Heart left ventricle (tissue), 16 donors: ENCODE measurements around the gene RFT1. TPM values are rescaled to one million over a fixed set of nuclear protein-coding genes. Genes with fewer than 3 reads are reported as not detected.

Source experiments
- ATAC-seq, 4 donors: fragments of 200-7000 bp; cut with Tn5 transposase; one replicate each; pipeline ENCODE4 v1.9.1; 2020 to 2022; ENCODE audit warnings: moderate library complexity in 4 of 4, mild to moderate bottlenecking in 3 of 4, moderate number of reproducible peaks in 1 of 4
- DNase-seq, 5 donors: peaks; one replicate each; pipeline ENCODE4 v3.0.0-alpha.2; 2020
- H3K27ac ChIP-seq, 12 donors: fragments of 200-600 bp; sonication (generic) in 4 of 12; one replicate each; pipeline versions ENCODE4 v1.5.0 to v1.8.0; 2016 to 2022; ENCODE audit warnings: mild to moderate bottlenecking in 2 of 12
- H3K27me3 ChIP-seq, 9 donors: fragments of 200-600 bp; sonication (generic) in 2 of 9; one replicate each; pipeline versions ENCODE4 v1.5.1 to v1.8.0; 2016 to 2022; ENCODE audit warnings: mild to moderate bottlenecking in 3 of 9
- H3K36me3 ChIP-seq, 9 donors: fragments of 200-600 bp; sonication (generic) in 2 of 9; one replicate each; pipeline versions ENCODE4 v1.5.0 to v1.8.0; 2018 to 2022; ENCODE audit warnings: mild to moderate bottlenecking in 2 of 9
- H3K4me1 ChIP-seq, 12 donors: fragments of 200-600 bp; sonication (generic) in 4 of 12; one replicate each; pipeline versions ENCODE4 v1.5.0 to v1.8.0; 2016 to 2022; ENCODE audit warnings: mild to moderate bottlenecking in 3 of 12
- H3K4me3 ChIP-seq, 12 donors: fragments of 200-600 bp; sonication (generic) in 4 of 12; one replicate each; pipeline versions ENCODE4 v1.5.0 to v1.8.0; 2017 to 2022; ENCODE audit warnings: mild to moderate bottlenecking in 9 of 12, moderate library complexity in 4 of 12
- H3K9me3 ChIP-seq, 12 donors: fragments of 200-600 bp; sonication (generic) in 4 of 12; one replicate each; pipeline versions ENCODE4 v1.5.0 to v1.8.0; 2016 to 2022; ENCODE audit warnings: mild to moderate bottlenecking in 1 of 12
- POLR2A ChIP-seq, 2 donors: fragments of 450-650 bp; IDR thresholded peaks; one replicate each; pipeline ENCODE4 v1.6.1; 2017; ENCODE audit warnings: antibody characterized with exemption in 2 of 2, mild to moderate bottlenecking in 2 of 2, moderate library complexity in 2 of 2
- WGBS, 4 donors: extraction: QIAGEN DNeasy Blood & Tissue Kit in 2 of 4; methylation state at CpG; one replicate each; pipeline versions ENCODE4 v1.1.5 to v1.1.7; 2013 to 2018; 5-methylcytosine and 5-hydroxymethylcytosine counted together
- intact Hi-C, 10 donors: fragments of 100-400 bp; cut with DNase I; formaldehyde crosslinking; loops; one replicate each; pipeline versions ENCODE4 v1.11.1 to v1.14.2; 2022
- polyA plus RNA-seq, 2 donors: library from polyadenylated mRNA; stranded (reverse); fragments of 200-250 nt; gene quantifications; one replicate each; pipeline ENCODE4 v1.2.3, GENCODE V29; 2013
- total RNA-seq, 9 donors: library from RNA; depleted of rRNA in 2 of 9; stranded (reverse); fragments of >200 nt in 2 of 9; fragmentation: NEBNext Ultra II Directional in 3 of 9; extraction: Animal tissue kit (Norgen Biotek cat#: 25700) in 3 of 9; gene quantifications; one replicate each; pipeline versions ENCODE4 v1.1.0 to v1.2.4, GENCODE V29; 2016 to 2023
- TF ChIP-seq, protein P1 (sequence below), 12 donors: fragments of 200-600 bp; sonication (generic) in 4 of 12; IDR thresholded peaks; one replicate each; pipeline versions ENCODE4 v1.5.0 to v1.8.0; 2018 to 2022; ENCODE audit warnings: antibody characterized with exemption in 12 of 12, mild to moderate bottlenecking in 5 of 12
- donor health status: ischemic (EF 13 %, LVEDD 7.1; RV severe dilation, severe dysfunction).
- donor health status: healthy with polysubstance abuse.
- donor health status: DM: no; HTN: yes; CAD: no.
- donor health status: DM: no; HTN: no; CAD: no.
- donor health status: ischemic (EF 25% LVEDD 6.9; RV normal size, moderate dysfunction).
- donor health status: ischemic (EF 25% LVEDD 5.7; RV mildly dilated, moderate dysfunction).
- donor health status: healthy.
- donor health status: DM: yes; HTN: yes; CAD: no.
- donor health status: ischemic (EF 35%, LVEDD 5.7; RV mildly dilated, moderate dysfunction).
- donor health status: nonischemic (EF 11% LVEDD 7.7; RV severe dilation, severe dysfunction).
- donor health status: DM: yes; HTN: yes; CAD: no.
- donor health status: PGD.
- donor health status: ischemic (EF 29% LVEDD 5.4; RV normal size, mild dysfunction).
- donor health status: nonischemic (EF 23%, LVEDD 6.1; RV moderate dilation, normal function).

The RFT1 gene
- total and polyA plus RNA-seq, 11 donors, result 5.0 to 16.2 (median 8.8) TPM

DNA sequence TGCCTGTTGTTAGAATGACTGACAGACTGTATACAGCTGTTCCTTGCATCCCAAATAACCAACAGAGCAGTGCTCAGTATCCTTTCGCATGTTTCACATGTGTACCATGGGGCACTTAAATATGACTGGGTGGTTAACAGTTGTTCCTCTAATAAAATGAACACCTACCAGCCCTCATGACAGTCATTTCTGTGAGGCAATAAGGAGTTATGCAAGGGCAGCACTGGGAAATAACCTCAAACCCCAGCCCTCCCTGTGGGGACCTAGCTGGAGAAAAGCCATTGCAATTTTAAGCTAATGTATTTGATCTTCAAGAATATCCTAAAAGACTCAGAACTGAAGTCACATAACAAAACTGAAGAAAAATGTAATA, 7.3 kb downstream of the RFT1 start:
- TF ChIP-seq POLR2A (IDR thresholded peaks at IDR 0.05), result no peak
- TF ChIP-seq, protein P1, sequence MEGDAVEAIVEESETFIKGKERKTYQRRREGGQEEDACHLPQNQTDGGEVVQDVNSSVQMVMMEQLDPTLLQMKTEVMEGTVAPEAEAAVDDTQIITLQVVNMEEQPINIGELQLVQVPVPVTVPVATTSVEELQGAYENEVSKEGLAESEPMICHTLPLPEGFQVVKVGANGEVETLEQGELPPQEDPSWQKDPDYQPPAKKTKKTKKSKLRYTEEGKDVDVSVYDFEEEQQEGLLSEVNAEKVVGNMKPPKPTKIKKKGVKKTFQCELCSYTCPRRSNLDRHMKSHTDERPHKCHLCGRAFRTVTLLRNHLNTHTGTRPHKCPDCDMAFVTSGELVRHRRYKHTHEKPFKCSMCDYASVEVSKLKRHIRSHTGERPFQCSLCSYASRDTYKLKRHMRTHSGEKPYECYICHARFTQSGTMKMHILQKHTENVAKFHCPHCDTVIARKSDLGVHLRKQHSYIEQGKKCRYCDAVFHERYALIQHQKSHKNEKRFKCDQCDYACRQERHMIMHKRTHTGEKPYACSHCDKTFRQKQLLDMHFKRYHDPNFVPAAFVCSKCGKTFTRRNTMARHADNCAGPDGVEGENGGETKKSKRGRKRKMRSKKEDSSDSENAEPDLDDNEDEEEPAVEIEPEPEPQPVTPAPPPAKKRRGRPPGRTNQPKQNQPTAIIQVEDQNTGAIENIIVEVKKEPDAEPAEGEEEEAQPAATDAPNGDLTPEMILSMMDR (IDR thresholded peaks at IDR 0.05), result no peak
- WGBS, 4 donors, result 90 to 100% (median 95%) methylated on average over 1 of the region's 1 CpG
- no peak overlapping the region for H3K4me3 ChIP-seq
- no peak for DNase-seq
- H3K36me3 ChIP-seq, result peaks cover 0 to 92% (median 83%) of the 10 kb centered on the region in 9 donors
- no peaks in the 10 kb centered on the region for H3K27me3 ChIP-seq
- H3K4me1 ChIP-seq, result peaks cover 0 to 31% (median 10%) of the 10 kb centered on the region in 12 donors
- H3K9me3 ChIP-seq, result no peaks in the 10 kb centered on the region
- intact Hi-C loops, result loop anchor here in 2 of 10 donors (5.0 to 10.0 kb wide), 2 partner anchors 39 to 222 kb away; partner anchors contain the start of genes DCP1A (in 1 of the 2) and PRKCD (in 1 of the 2)
- H3K27ac ChIP-seq, result peak overlapping the region in 9 of 12 donors; percentile 28 to 58 (median 52)
- peak in 3 of 4 donors; percentile 29 to 36 (median 29) for ATAC-seq

DNA sequence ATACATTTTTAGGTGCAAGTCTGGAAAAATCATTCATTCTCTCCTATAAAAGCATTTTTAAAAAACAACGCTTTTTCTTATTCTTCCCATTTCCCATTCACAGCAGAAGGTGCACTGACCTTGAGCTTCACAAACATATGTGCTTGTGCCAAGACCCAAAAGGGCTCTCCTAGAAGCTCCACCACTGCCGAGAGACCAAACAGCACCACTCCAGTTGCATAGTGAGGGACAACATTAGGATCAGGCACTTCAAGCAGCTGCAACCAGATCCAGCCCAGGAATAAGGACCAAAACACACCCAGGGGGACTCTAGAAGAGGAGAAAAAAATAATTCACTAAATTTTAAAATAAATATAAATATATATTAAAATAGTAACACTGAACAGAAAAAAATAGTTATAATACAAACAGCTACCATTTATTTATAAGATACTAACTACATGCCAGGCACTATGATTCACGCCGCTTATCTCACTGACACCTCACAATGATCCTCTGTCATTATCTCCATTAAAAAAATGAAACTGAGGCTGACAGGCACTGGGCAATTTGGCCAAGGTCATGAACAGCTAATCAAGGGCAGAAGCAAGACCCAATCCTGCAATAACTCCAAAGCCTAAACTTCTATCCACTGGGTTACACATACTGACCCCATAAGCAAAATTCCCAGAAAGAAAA, 7.8 kb downstream of the RFT1 start:
- Histone ChIP-seq H3K4me3 (no peak overlapping the region), H3K36me3 (peaks cover 0 to 97% (median 88%) of the 10 kb centered on the region in 9 donors), H3K9me3 (no peaks in the 10 kb centered on the region), H3K4me1 (peaks cover 0 to 31% (median 10%) of the 10 kb centered on the region in 12 donors), H3K27ac (peak overlapping the region in 11 of 12 donors; percentile 9 to 58 (median 50)), H3K27me3 (no peaks in the 10 kb centered on the region)
- ATAC-seq, result peak; percentile 34 to 80 (median 66)
- TF ChIP-seq, protein P1 (IDR thresholded peaks at IDR 0.05), result no peak
- TF ChIP-seq POLR2A (IDR thresholded peaks at IDR 0.05), result no peak
- DNase-seq, result no peak
- intact Hi-C loops, result loop anchor here in 2 of 10 donors (5.0 to 10.0 kb wide), 2 partner anchors 40 to 222 kb away; partner anchors contain the start of genes DCP1A (in 1 of the 2) and PRKCD (in 1 of the 2)
- 58 to 72% (median 65%) methylated on average over 4 of the region's 4 CpGs for WGBS, 4 donors

DNA sequence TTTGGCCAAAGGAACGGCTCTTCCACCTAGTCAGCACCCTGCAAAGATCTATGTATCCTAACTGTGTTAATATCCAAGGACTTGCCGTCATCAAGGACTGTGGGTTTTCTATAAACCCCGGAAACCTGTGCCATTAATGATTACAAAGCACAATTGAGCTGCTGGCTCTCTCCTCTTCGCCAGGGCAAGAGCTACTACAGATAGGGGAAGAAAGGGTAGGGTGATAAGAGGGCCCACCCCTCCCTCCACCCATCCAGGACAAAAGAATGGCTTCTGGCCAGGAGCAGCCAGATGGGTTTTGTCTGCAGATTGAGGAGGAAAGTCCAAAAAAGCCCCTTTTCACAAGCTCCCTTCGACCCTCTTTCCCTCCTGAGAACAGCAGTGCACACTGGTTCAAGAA, 9.9 kb downstream of the RFT1 start:
- Histone ChIP-seq H3K27ac (peak overlapping the region in 8 of 12 donors; percentile 5 to 35 (median 28)), H3K36me3 (peaks cover 0 to 100% (median 95%) of the 10 kb centered on the region in 9 donors), H3K9me3 (no peaks in the 10 kb centered on the region), H3K4me3 (no peak overlapping the region), H3K4me1 (peaks cover 0 to 31% (median 10%) of the 10 kb centered on the region in 12 donors), H3K27me3 (no peaks in the 10 kb centered on the region)
- 34 to 48% (median 43%) methylated on average over 5 of the region's 5 CpGs for WGBS, 4 donors
- intact Hi-C loops, result loop anchor here in 2 of 10 donors (5.0 to 10.0 kb wide), 2 partner anchors 42 to 224 kb away; partner anchors contain the start of genes DCP1A (in 1 of the 2) and PRKCD (in 1 of the 2)
- DNase-seq (no peak), ATAC-seq (peak; percentile 22 to 43 (median 39))
- TF ChIP-seq, protein P1 (IDR thresholded peaks at IDR 0.05), result no peak
- no peak for TF ChIP-seq POLR2A (IDR thresholded peaks at IDR 0.05)

DNA sequence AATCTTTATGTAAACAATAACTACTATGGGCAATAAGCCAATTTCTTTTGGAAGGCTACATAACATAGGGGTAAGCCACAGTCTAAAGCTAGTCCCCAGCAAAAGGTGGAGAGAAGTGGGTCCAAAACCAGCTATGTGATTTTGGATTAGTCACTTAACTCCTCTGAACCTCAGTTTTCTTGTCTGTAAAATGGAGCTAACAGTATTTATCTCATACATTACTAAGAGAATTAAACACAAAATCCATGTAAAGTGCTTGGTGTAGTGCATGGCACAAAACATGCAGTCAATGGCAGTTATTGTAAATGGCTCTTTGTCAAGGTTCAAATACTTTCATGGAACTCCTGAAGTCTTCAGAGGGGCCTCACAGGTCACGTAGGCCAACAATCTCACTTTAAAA, 13.3 kb downstream of the RFT1 start:
- no peak overlapping the region for H3K27ac ChIP-seq
- no peak for DNase-seq
- H3K27me3 ChIP-seq, result no peaks in the 10 kb centered on the region
- no peak for ATAC-seq
- H3K4me3 ChIP-seq, result no peak overlapping the region
- 91 to 100% (median 99%) methylated on average over 1 of the region's 1 CpG for WGBS, 4 donors
- H3K36me3 ChIP-seq, result peaks cover 0 to 90% (median 75%) of the 10 kb centered on the region in 9 donors
- intact Hi-C loops, result loop anchor here in 2 of 10 donors (10.0 kb wide), 2 partner anchors 588 to 598 kb away; no protein-coding TSS in a partner anchor
- peaks cover 0 to 41% (median 17%) of the 10 kb centered on the region in 12 donors for H3K4me1 ChIP-seq
- no peaks in the 10 kb centered on the region for H3K9me3 ChIP-seq
- TF ChIP-seq, protein P1 (IDR thresholded peaks at IDR 0.05), result no peak
- no peak for TF ChIP-seq POLR2A (IDR thresholded peaks at IDR 0.05)
